A673 (cell line): Measurements from ENCODE around the gene NLGN1. TPM values are rescaled to one million over a fixed set of nuclear protein-coding genes. Genes with fewer than 3 reads are reported as not detected.

Source experiments
- BruUV-seq: library from RNA; stranded (reverse); fragments of 400-500 nt; replicated peaks from 2 replicates; lab custom pipeline; 2021; lab: Mats Ljungman, UMichigan
- CTCF ChIA-PET: fragments of 300-600 bp; sonication (Branson Sonifier 250); formaldehyde crosslinking; loops from one replicate; lab custom pipeline; 2022; ENCODE audit warnings: antibody characterized with exemption; lab: Charles Lee
- POLR2A ChIA-PET: fragments of 300-600 bp; sonication (Branson Sonifier 250); formaldehyde crosslinking; loops from one replicate; lab custom pipeline; 2022; ENCODE audit warnings: antibody characterized with exemption; ENCODE audit not compliant: low non-redundant PET; lab: Charles Lee
- DNase-seq: peaks from one replicate; pipeline ENCODE4 v3.0.0-alpha.2; 2015; ENCODE audit warnings: low spot score
- H3K27ac ChIP-seq: fragments of 200-600 bp; sonication (generic); 2 replicates; pipeline ENCODE4 v1.5.1; 2016; ENCODE audit warnings: mixed run types, low read depth, mild to moderate bottlenecking, mixed read lengths, antibody characterized with exemption, low read length; ENCODE audit not compliant: poor library complexity, severe bottlenecking
- H3K27me3 ChIP-seq: fragments of 200-600 bp; sonication (generic); replicated peaks from 2 replicates; pipeline ENCODE4 v1.6.1; 2017; ENCODE audit warnings: mixed run types, low read depth, mild to moderate bottlenecking, mixed read lengths, antibody characterized with exemption, low read length; ENCODE audit not compliant: insufficient read depth, poor library complexity
- H3K36me3 ChIP-seq: fragments of 200-600 bp; sonication (generic); 2 replicates; pipeline ENCODE4 v1.6.1; 2016; ENCODE audit warnings: mixed run types, mild to moderate bottlenecking, mixed read lengths, antibody characterized with exemption, low read length; ENCODE audit not compliant: insufficient read depth, poor library complexity, severe bottlenecking
- H3K4me1 ChIP-seq: fragments of 200-600 bp; sonication (generic); 2 replicates; pipeline ENCODE4 v1.6.1; 2017; ENCODE audit warnings: mixed run types, mild to moderate bottlenecking, mixed read lengths, antibody characterized with exemption, low read length; ENCODE audit not compliant: insufficient read depth, poor library complexity, severe bottlenecking
- H3K4me3 ChIP-seq: fragments of 200-600 bp; sonication (generic); 2 replicates; pipeline ENCODE4 v1.5.1; 2016; ENCODE audit warnings: low read depth, mixed run types, mild to moderate bottlenecking, mixed read lengths, low read length; ENCODE audit not compliant: poor library complexity, severe bottlenecking
- H3K9me3 ChIP-seq: fragments of 200-600 bp; sonication (generic); 2 replicates; pipeline ENCODE4 v1.6.1; 2016; ENCODE audit warnings: mixed run types, low read depth, mild to moderate bottlenecking, mixed read lengths, antibody characterized with exemption, low read length; ENCODE audit not compliant: poor library complexity, severe bottlenecking
- CTCF ChIP-seq: fragments of 300-800, 200-600 bp; sonication (generic); conservative IDR thresholded peaks from 2 replicates; pipeline ENCODE4 v1.5.1; 2017; ENCODE audit warnings: low read depth, mild to moderate bottlenecking, antibody characterized with exemption, low read length, moderate library complexity, mixed read lengths
- EZH2 ChIP-seq: fragments of 200-600 bp; sonication (generic); IDR thresholded peaks from 2 replicates; pipeline ENCODE4 v1.6.1; 2017; ENCODE audit warnings: borderline replicate concordance, low read depth, mild to moderate bottlenecking, mixed read lengths, antibody characterized with exemption, low read length; ENCODE audit not compliant: poor library complexity, severe bottlenecking
- intact Hi-C: fragments of 100-400 bp; cut with micrococcal nuclease; formaldehyde crosslinking; loops from one replicate; pipeline ENCODE4 v1.10.0; 2022; ENCODE audit not compliant: unreplicated experiment
- total RNA-seq: library from RNA; stranded (reverse); gene quantifications from 2 replicates; pipeline ENCODE4 v1.2.3, GENCODE V29; 2021

NLGN1 gene
- total RNA-seq, 1 experiment from 2014 or later: 0.39 TPM

- intact Hi-C loops: no loop called here
- POLR2A ChIA-PET: no interaction called here
- H3K4me1 ChIP-seq: peaks cover 10% of the 10 kb centered on the region
- CTCF ChIA-PET: no interaction called here
- no TSS peak for BruUV-seq
- H3K27ac ChIP-seq: no peak overlapping the region
- no peaks in the 10 kb centered on the region for H3K36me3 ChIP-seq
- no peak for TF ChIP-seq CTCF
- no peak for TF ChIP-seq EZH2
- no peak overlapping the region for H3K4me3 ChIP-seq
- H3K9me3 ChIP-seq: no peaks in the 10 kb centered on the region
- H3K27me3 ChIP-seq: no peaks in the 10 kb centered on the region
- no peak for DNase-seq
Observed at GRCh38 chr3:174198199-174198598, 800.7 kb downstream of the NLGN1 start.

DNA sequence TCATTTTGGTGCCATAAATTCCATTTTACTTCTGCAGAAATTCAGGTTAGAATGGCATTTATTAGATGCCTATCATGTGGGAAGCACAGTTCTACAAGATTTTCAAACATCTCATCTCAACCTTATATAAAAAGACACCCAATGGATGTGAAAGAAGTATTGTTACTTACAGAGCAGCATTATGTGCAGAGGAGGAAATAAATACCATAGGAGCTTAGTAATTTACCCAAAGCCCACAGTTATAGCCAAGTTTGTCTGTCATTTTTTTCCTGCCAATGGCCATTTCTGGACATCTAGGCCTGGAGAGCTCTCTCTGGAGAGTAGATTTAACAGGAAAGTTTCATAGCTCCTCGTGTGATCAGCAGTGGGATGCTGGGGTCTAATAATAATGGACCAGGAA is 802.2 kb downstream of the NLGN1 start:
- DNase-seq: no peak
- Histone ChIP-seq H3K4me1 (peaks cover 10% of the 10 kb centered on the region), H3K27me3 (no peaks in the 10 kb centered on the region), H3K27ac (no peak overlapping the region), H3K9me3 (no peaks in the 10 kb centered on the region), H3K4me3 (no peak overlapping the region), H3K36me3 (no peaks in the 10 kb centered on the region)
- intact Hi-C loops: no loop called here
- ChIA-PET CTCF (no interaction called here), POLR2A (interaction anchor here (0.5 to 0.6 kb wide), 2 partner anchors 16 to 44 kb away, joined by 3 to 4 read pairs; no protein-coding TSS in a partner anchor)
- TF ChIP-seq CTCF: no peak
- TF ChIP-seq EZH2: no peak
- no TSS peak for BruUV-seq

DNA sequence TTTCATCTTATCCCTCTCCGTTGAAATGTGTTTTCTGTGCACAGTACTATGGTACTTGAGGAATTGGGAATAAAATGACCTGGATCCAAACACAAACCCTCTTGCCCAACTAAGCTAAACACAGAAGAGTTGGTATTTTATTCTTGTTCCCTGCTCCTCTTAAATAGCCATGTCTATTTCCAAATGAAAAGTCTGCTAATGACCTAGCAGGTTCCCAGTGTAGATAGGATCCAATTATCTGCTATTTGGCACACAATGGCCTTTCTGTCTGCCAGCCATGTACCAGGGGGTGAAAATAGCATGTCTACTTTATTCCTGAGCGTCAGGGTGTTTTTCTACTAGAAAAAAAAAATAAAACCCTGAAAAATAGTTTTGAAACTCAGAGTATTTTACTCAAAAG is 804.6 kb downstream of the NLGN1 start:
- H3K4me3 ChIP-seq: no peak overlapping the region
- no peak overlapping the region for H3K27ac ChIP-seq
- no peak for DNase-seq
- no TSS peak for BruUV-seq
- no peaks in the 10 kb centered on the region for H3K27me3 ChIP-seq
- intact Hi-C loops: no loop called here
- TF ChIP-seq CTCF: no peak
- TF ChIP-seq EZH2: no peak
- CTCF ChIA-PET: no interaction called here
- peaks cover 16% of the 10 kb centered on the region for H3K4me1 ChIP-seq
- no peaks in the 10 kb centered on the region for H3K9me3 ChIP-seq
- POLR2A ChIA-PET: no interaction called here
- no peaks in the 10 kb centered on the region for H3K36me3 ChIP-seq
